HL-60/S4 treated with phorbol 12-myristate 13-acetate at 8.2 ng/mL for 4 days and 3 days (cell line): Measurements from ENCODE around the gene MYH6.
"Not testable (repeated sequence)": the region's sequence is repeated elsewhere in the genome, so short reads cannot be mapped to it uniquely, and the experiment has no call there.

ENCODE experiments used
- in situ Hi-C: fragments of 300-500 bp; cut with MboI; formaldehyde crosslinking; loops from 2 replicates; pipeline ENCODE4 v1.15.0; 2022; ENCODE audit warnings: low sequenced_read_pairs

The MYH6 gene

GRCh38 chr14:23436327-23437132 is 28.5 kb upstream of the MYH6 start:
- in situ Hi-C loops = no loop called here

- in situ Hi-C loops = no loop called here
Measured at GRCh38 chr14:23435543-23436326, 27.7 kb upstream of the MYH6 start, which contains the start of gene MYH7. Gene MYH7 (minus strand): TSS chr14:23435660. CDS start chr14:23433732, 1,928 bp downstream.

DNA sequence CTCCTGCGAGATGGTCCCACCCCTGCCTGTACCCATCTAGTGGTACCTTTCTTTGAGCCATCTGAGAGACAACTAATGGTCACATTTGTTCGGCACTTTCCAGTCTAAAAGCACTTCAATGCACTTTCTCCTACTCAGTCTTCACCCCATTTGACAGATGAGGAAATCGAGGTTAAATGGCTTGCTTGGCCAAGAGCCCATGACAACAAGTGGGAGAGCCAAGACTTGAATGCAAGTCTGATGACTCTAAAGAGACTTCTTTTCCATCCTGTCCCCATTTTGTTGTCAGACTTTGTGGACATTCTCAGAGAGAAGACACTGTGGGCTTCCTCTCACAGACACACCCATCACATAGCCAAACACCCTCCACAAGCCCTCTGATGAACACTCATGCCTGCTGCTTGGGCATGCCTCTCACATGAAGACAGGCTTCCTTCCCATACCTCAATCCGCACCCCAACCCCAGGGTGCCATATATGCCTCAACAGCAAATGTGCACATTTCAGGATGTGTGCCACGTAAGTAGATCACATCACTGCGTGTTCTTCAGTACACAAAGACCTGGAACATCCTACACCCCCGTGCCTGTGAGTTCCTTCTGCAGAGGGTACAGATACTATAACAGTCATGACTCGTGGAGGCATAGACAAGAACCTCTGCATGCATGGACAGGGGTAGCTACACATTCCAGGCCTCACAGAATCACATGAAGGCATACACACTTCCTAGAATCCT is 26.6 kb upstream of the MYH6 start:
- in situ Hi-C loops = no loop called here

DNA sequence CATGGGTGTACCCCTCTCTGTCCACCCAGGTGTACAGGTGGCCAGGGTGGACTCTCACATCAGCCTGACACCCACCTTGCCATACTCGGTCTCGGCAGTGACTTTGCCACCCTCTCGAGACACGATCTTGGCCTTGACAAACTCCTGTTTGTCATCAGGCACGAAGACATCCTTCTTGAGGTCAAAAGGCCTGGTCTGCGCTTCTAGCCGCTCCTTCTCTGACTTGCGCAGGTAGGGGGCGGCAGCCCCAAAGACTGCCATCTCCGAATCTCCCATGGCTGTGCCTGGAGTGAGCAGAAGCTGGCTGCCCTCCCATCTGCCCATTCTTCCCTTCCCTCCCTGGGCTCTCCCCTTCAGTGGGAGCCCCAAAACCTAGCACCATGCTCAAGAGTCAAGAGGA is 25.4 kb upstream of the MYH6 start:
- in situ Hi-C loops = no loop called here

- in situ Hi-C loops = no loop called here
Measured at GRCh38 chr14:23432946-23433345, 24.9 kb upstream of the MYH6 start.

GRCh38 chr14:23432102-23432925 is 24.2 kb upstream of the MYH6 start:
- in situ Hi-C loops = no loop called here

- in situ Hi-C loops = no loop called here
Measured at GRCh38 chr14:23431486-23431885, 23.4 kb upstream of the MYH6 start.

DNA sequence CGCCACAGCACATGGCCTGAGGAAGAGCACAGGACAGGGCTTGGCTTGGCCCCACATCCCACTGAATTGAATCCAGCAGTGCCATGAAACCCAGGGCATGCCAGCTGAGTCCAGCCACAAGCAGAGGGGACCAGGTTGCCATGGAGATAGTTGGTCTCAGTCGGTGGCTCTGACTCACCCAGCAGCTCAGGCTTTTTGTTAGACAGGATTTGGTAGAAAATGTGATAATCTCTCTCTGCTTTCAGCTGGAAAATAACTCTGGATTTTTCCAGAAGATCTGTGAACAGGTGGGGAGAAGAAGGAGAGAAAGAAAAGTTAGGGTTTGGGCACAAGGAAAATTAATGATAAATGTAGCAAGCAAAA is 22.6 kb upstream of the MYH6 start:
- in situ Hi-C loops = no loop called here

- in situ Hi-C loops = no loop called here
Measured at GRCh38 chr14:23430016-23430722, 22.1 kb upstream of the MYH6 start.

GRCh38 chr14:23428686-23429495 is 20.8 kb upstream of the MYH6 start:
- in situ Hi-C loops = no loop called here

GRCh38 chr14:23425798-23426197 is 17.7 kb upstream of the MYH6 start:
- in situ Hi-C loops = not testable (repeated sequence)

DNA sequence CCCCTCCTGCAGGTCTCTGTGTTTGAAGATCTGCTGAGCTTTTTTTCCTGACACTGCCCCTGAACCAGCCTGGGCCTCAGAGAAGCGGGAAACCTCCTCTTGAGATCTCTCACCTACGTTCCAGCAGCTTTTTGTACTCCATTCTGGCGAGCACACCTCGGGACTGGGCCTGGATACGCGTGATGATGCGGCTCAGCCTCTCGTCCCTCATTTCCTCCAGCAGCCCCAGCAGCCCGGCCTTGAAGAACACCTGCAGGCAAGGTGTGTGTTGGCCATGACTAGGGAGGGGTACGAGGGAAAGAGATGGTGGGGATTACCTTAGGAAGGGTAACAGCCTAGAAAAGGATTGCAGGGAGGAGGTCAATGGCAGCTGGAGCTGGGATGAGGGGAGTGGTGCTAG is 17.1 kb upstream of the MYH6 start:
- in situ Hi-C loops = no loop called here

- in situ Hi-C loops = no loop called here
Measured at GRCh38 chr14:23423657-23424056, 15.6 kb upstream of the MYH6 start.

- in situ Hi-C loops = no loop called here
Measured at GRCh38 chr14:23421594-23421993, 13.5 kb upstream of the MYH6 start.

- in situ Hi-C loops = not testable (repeated sequence)
Measured at GRCh38 chr14:23419646-23420045, 11.6 kb upstream of the MYH6 start.

DNA sequence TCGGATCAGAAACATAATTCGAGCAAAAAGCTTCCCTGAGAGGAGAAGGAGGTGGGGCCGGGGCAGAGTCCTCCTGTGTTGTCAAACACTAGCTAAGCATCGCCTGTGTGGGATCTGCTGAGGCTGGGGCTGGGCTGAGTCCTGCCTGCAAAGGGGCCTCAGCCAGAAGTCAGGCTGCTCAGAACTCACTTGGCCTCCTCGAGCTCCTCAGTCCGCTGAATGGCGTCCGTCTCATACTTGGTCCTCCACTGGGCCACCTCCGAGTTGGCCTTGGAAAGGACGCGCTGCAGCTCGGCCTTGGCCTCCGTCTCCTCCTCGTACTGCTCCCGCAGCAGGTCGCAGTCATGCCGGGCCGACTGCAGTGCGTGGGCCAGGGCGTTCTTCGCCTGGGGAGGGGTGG is 9.9 kb upstream of the MYH6 start:
- in situ Hi-C loops = no loop called here

DNA sequence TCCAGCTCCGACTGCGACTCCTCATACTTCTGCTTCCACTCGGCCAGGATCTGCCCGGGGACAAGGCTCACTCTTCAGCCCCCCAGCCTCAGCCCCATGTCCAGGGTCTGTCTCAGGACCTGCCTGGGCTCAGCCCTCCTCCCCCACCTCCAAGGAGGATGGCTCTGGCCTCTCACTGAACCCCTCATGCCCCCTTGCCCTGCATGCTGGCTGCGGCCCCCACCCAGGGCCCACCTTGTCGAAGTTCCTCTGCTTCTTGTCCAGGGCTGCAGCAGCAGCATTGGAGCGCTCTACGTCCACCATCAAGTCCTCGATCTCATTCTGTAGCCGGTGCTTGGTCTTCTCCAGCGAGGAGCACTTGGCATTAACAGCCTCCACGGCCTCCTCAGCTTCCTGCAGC is 9.2 kb upstream of the MYH6 start:
- in situ Hi-C loops = not testable (repeated sequence)

GRCh38 chr14:23416801-23417200 is 8.7 kb upstream of the MYH6 start:
- in situ Hi-C loops = no loop called here
